NCI-H82 treated with DMSO at 0.1 percent for 48 hours (cell line): ENCODE measurements around the gene GNAT3.
A peak's percentile ranks its signal among the peaks of the same experiment; 100 is the strongest.

Experiments
- DNase-seq: peaks from one replicate; lab custom pipeline; 2025; ENCODE audit not compliant: unreplicated experiment; lab: John Stamatoyannopoulos, UW

The GNAT3 gene

DNA sequence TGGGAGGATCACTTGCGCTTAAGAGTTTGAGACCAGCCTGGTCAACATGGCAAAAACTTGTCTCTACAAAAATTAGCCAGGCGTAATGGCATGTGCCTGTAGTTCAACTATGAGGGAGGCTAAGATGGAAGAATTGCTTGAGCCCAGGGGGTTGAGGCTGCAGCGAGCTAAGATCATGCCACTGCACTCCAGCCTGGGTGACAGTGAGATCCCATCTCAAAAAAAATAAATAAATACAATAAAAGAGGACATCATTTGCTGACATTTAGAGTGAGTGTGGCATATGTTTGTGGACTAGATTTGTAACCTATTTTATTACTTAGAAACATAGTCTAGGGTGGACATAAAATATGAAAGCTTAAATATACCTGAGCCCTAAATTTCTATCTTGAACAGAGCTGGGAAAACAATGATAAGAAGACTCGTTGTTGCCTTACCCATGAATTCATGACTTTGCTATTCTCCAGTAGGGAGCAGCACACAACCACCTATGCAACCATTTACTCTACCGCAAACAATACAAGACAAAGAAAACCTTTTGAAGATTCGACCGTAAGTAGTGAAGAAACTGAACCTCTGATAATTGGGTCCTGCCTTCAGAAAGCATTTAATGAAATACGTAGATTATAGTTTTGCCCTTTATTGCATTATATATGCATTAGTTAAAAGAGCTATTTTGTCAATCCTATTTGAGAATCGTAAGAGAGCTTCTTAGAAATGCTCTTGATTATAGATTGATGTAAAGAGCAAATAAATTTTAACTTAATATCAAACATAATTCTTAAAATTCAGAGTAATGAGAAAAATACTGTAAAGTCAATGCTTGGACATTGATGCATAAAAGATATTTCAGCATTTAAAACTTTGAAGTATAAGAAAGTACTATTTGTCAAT is 83.5 kb downstream of the GNAT3 start:
- peak; percentile 5 for DNase-seq

DNA sequence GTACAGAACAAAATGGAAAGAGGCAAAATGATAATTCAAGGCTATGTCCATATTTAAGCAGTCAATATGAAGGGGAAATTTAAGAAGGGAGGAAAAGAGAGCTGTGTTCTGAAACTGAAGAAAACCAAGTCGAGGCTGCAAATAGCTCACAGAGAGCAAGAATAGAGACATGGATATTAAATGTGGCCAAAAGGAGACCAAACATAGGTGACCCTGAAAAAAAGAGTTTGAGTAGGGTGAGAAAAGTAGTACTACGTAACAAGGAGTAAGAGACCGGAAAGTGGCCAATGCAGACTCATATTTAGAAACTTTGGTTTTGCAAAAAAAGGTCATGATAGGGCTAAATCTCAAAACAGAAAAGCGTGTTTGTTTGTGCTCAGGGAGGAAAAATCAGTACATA is 84.6 kb downstream of the GNAT3 start:
- no peak for DNase-seq

DNA sequence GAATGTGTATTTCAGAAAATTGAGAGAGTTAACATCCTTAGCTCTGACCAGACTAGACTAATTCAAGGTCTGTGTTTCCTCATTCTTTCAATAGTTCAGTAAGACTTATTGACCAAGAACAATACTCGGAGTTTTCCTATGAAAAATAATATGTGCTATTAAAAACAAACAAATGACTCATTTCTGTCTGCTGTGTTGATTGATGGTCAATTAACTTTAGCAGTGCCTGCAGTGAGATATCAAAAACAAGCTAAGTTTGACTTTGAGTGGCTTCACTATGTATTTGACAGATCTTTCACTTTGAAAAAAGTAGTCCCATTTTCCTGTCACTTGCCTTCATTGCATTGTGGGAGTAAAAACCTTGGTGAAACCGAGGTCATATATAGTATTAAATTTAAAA is 91.0 kb downstream of the GNAT3 start:
- no peak for DNase-seq

DNA sequence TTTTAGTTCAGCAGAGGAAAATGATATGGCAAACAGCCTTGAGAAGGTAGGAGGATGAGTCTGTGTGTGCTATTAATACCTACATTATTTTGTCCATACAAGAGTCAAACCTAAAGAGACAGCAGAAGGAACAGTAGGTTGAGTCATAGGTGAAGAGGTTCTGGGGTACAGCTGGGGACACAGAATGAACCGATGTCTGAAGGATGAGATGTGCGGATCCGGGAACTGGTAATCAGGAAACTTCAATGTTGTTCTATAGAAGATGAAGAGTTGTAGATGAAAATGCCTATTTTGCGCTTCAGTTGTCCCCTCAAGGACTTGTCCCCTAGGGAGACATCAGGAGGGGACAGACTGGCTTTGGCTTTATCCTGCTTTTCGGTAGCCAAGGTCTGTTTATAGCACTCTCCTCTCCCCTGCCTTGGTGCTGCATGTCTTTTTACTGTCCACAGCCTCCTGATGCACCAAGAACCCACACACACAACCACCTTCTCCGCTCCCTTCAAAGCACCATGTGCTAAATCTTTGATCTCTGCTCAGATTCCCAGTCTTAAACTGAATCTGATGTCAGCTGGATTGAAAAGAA is 94.6 kb downstream of the GNAT3 start:
- DNase-seq, result no peak

DNA sequence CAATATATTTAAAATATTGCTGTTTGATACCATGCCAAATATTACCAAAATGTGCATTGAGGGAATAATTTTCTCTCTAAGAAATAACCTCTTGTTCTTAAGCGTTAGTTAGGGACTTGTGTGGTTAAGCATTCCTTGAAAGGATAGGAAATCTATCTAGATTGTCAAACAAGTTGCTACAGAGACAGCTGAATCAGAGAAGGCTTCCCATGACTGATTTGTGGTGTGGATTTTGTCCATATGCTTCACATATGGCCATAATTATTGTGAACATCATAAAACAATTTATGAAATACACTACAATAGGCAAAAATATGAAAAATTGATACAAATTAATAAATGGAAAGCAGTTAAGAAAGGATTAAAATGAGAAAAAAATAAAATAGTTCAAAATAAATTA is 96.3 kb downstream of the GNAT3 start:
- DNase-seq, result no peak

DNA sequence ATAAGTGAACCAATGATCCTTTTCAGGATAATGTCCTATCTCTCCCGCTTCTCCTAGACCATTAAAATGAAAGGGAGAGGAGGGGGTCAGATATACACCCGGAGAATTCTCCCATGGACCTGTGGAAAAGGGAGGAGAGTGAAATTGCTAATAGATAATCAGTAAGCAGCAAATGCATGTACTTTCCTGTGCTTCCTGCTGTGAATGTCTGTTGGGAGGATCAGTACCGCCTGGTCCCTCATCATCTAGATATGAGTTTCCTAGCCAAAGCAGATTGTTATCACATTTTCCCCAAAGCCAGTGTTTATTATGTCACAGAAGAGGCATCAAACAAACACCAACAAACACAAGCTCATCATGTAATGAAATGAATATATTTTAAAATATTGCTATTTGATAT is 96.8 kb downstream of the GNAT3 start:
- DNase-seq, result no peak

DNA sequence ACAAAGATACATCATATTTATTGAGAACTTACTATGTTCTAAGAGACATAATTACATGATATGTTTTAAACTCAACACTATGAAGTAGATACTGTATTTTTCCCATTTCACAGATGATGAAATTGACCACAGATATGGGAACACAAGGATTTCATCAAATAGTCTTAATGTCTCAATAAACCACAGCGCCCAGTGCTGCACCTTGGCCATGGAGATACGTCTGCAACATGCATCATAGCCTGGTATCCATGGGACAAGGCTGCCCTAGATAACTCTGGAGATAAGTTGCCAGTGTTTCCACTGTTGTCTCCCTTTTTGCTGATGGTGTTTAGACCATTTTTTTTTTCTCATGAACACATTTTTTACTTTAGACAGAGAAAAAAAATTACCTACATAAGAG is 97.5 kb downstream of the GNAT3 start:
- no peak for DNase-seq

DNA sequence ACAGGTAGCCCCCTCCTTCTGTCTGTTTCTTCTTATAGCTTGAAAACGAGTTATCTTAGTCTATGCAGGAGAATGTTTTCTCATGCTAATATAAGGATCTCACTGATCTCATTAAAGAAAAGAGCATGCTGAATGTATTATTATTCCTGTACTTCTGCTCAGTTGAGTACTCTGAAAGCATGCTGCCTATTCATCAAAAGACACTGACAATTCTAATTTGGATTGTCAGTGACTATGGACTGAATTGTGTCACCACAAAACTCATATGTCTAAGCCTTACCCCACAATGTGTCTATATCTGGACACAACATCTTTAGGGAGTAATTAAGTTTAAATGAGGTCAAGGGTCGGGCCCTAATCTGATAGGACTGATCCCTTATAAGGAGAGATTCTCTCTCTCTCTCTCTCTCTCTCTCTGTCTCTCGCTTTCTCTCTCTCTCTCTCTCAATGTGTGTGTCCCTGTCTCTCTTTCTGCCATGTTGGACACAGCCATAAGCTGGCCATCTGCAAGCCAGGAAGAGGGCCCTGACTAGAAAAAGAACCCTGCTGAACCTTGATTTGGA is 98.4 kb downstream of the GNAT3 start:
- no peak for DNase-seq

DNA sequence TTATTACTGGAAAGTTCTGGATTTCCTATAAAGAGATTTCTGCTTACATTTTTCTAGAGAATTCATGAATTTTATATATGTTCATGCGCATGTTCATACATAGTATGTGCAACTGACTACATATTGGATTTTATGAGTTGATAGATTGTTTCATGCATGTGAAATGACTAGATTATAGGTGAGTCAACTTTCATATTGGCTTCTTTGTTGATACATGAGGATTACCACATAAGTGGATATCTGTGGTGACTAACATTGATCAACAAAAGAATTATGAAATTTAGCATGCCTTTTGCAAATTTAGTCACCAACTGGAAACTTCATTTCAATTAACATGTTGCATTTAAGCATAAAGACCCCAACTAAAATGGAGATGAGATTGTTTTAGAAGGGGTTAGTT is 99.0 kb downstream of the GNAT3 start:
- no peak for DNase-seq

DNA sequence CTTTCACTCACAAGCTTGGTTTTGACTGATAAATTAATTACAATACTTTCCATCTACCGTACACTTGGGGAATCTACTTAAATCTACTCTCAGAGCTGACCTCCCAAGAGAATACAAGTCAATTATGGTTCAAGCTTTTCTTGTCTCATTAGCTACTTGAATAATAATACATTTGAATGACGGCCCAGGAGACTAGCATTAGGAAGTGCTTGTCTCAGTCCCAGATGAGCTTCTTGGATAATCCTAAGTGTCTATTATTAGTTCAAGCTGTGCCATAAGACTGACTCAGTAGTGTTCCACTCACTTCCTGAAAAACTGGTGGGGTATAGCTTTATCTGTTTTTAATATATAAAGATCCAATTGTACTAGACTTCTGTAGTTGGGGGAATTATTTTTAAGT is 100.2 kb downstream of the GNAT3 start:
- DNase-seq, result peak; percentile 33

DNA sequence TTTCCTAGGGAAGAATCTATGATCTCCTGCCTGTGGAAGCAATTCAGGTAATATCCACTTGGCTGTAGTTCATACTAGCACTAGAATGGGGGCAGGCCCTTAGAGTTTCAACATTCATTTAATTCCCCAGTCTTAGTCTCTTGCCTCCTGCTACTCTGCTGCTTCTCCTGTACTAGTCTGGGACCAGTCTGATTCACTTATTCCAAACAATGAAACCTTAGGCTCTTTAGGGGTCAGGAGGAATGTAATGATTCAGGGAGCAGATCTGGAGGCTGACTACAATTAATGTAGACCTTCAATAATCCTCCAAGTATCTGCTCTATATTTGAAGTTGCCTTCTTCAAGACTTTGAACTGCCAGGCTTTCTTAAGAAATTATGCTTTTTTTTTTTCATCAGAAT is 101.8 kb downstream of the GNAT3 start:
- DNase-seq, result no peak
